Astrocyte (in vitro differentiated cells and primary cell): ENCODE measurements around the gene ELK3. TPM values are rescaled to one million over a fixed set of nuclear protein-coding genes. Genes with fewer than 3 reads are reported as not detected.

Experiments
- DNase-seq: peaks from one replicate; pipeline ENCODE4 v3.0.0-alpha.2; 2010; ENCODE audit warnings: low read depth
- FAIRE-seq: peaks from 2 replicates; lab custom pipeline; 2011; peaks lifted over from hg19 to GRCh38; lab: Jason Lieb, UNC
- H2AFZ ChIP-seq: 2 replicates; pipeline ENCODE4 v1.6.0; 2012; ENCODE audit warnings: low read depth, low read length, inconsistent platforms
- H3K27ac ChIP-seq: 2 replicates; pipeline ENCODE4 v1.5.1; 2011; ENCODE audit warnings: low read depth, low read length, inconsistent platforms
- H3K27me3 ChIP-seq: 2 replicates; pipeline ENCODE4 v1.6.0; 2011; ENCODE audit warnings: low read length, inconsistent platforms; ENCODE audit not compliant: insufficient read depth
- H3K36me3 ChIP-seq: 2 replicates; pipeline ENCODE4 v1.5.1; 2011; ENCODE audit warnings: low read length, inconsistent platforms; ENCODE audit not compliant: insufficient read depth
- H3K4me1 ChIP-seq: 2 replicates; pipeline ENCODE4 v1.5.1; 2011; ENCODE audit warnings: low read length, inconsistent platforms; ENCODE audit not compliant: insufficient read depth
- H3K4me2 ChIP-seq: 2 replicates; pipeline ENCODE4 v1.6.0; 2012; ENCODE audit warnings: low read length, inconsistent platforms
- H3K4me3 ChIP-seq: 2 replicates; pipeline ENCODE4 v1.5.1; 2011; ENCODE audit warnings: low read depth, mild to moderate bottlenecking, low read length, inconsistent platforms; ENCODE audit not compliant: insufficient read depth
- H3K79me2 ChIP-seq: 2 replicates; pipeline ENCODE4 v1.6.0; 2012; ENCODE audit warnings: mild to moderate bottlenecking, low read length, inconsistent platforms; ENCODE audit not compliant: insufficient read depth
- H3K9ac ChIP-seq: 2 replicates; pipeline ENCODE4 v1.6.0; 2012; ENCODE audit warnings: mild to moderate bottlenecking, low read length, inconsistent platforms
- H3K9me3 ChIP-seq: 2 replicates; pipeline ENCODE4 v1.5.1; 2012; ENCODE audit warnings: low read depth, mild to moderate bottlenecking, low read length, inconsistent platforms; ENCODE audit not compliant: insufficient read depth
- H4K20me1 ChIP-seq: 2 replicates; pipeline ENCODE4 v1.6.0; 2012; ENCODE audit warnings: low read length, inconsistent platforms; ENCODE audit not compliant: insufficient read depth
- H3K27ac Mint-ChIP-seq: one replicate; pipeline ENCODE4 v1.8.0; 2021; ENCODE audit warnings: mild to moderate bottlenecking, mixed read lengths; ENCODE audit not compliant: unreplicated experiment
- H3K27me3 Mint-ChIP-seq: one replicate; pipeline ENCODE4 v1.8.0; 2021; ENCODE audit warnings: low read depth, mixed read lengths; ENCODE audit not compliant: unreplicated experiment
- H3K36me3 Mint-ChIP-seq: one replicate; pipeline ENCODE4 v1.8.0; 2021; ENCODE audit warnings: low read depth, mixed read lengths; ENCODE audit not compliant: unreplicated experiment
- H3K4me1 Mint-ChIP-seq: one replicate; pipeline ENCODE4 v1.8.0; 2021; ENCODE audit warnings: low read depth, mixed read lengths; ENCODE audit not compliant: unreplicated experiment
- H3K4me3 Mint-ChIP-seq: one replicate; pipeline ENCODE4 v1.8.0; 2021; ENCODE audit warnings: mild to moderate bottlenecking, moderate library complexity, mixed read lengths; ENCODE audit not compliant: unreplicated experiment
- H3K9me3 Mint-ChIP-seq: one replicate; pipeline ENCODE4 v1.8.0; 2021; ENCODE audit warnings: mild to moderate bottlenecking, mixed read lengths; ENCODE audit not compliant: unreplicated experiment
- EZH2 ChIP-seq: IDR thresholded peaks from 2 replicates; pipeline ENCODE4 v1.6.1; 2012; ENCODE audit warnings: mild to moderate bottlenecking, low read length, inconsistent platforms; ENCODE audit not compliant: insufficient read depth
- total RNA-seq: library from RNA; stranded (reverse); gene quantifications from 2 replicates; pipeline ENCODE4 v1.2.1, GENCODE V29; 2021
- TF ChIP-seq, protein P1 (sequence below): IDR thresholded peaks from 2 replicates; pipeline ENCODE4 v1.5.1; 2011; ENCODE audit warnings: low read depth, mild to moderate bottlenecking, inconsistent platforms, low read length, moderate library complexity; ENCODE audit not compliant: insufficient read depth

Gene ELK3
- total RNA-seq, 1 donor from 2014 or later, result 62.7 TPM

DNA sequence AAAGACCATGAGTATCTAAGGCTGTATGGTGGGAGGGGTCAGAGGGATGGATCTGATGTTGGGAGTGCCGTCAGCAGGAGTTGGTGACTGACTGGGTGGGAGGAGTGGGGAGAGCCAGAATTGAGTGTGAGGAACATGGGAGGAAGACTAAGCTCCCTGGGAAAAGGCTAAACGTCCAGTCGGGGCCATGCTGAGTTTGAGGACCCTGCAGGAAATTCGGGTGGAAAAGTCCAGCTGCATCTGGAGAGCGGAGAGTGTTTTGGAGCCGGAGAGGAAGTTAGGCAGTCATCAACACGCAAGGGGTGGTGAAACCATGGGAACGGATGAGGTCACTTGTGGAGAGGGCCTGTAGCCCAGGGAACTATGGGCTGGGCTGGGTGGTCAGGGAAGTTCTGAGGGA, 60.9 kb downstream of the ELK3 start:
- no peak overlapping the region for H3K4me3 Mint-ChIP-seq
- peak overlapping the region; percentile 60 for H3K27ac ChIP-seq
- H4K20me1 ChIP-seq, result peaks cover 92% of the 10 kb centered on the region
- H3K9me3 Mint-ChIP-seq, result no peaks in the 10 kb centered on the region
- FAIRE-seq (no peak), DNase-seq (peak; percentile 43)
- peak overlapping the region; percentile 35 for H3K9ac ChIP-seq
- peaks cover 97% of the 10 kb centered on the region for H3K79me2 ChIP-seq
- TF ChIP-seq EZH2, result no peak
- TF ChIP-seq, protein P1, sequence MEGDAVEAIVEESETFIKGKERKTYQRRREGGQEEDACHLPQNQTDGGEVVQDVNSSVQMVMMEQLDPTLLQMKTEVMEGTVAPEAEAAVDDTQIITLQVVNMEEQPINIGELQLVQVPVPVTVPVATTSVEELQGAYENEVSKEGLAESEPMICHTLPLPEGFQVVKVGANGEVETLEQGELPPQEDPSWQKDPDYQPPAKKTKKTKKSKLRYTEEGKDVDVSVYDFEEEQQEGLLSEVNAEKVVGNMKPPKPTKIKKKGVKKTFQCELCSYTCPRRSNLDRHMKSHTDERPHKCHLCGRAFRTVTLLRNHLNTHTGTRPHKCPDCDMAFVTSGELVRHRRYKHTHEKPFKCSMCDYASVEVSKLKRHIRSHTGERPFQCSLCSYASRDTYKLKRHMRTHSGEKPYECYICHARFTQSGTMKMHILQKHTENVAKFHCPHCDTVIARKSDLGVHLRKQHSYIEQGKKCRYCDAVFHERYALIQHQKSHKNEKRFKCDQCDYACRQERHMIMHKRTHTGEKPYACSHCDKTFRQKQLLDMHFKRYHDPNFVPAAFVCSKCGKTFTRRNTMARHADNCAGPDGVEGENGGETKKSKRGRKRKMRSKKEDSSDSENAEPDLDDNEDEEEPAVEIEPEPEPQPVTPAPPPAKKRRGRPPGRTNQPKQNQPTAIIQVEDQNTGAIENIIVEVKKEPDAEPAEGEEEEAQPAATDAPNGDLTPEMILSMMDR, result no peak
- peaks cover 33% of the 10 kb centered on the region for H3K36me3 Mint-ChIP-seq
- H3K4me1 ChIP-seq, result peaks cover 17% of the 10 kb centered on the region
- H3K27me3 Mint-ChIP-seq, result no peaks in the 10 kb centered on the region
- no peak overlapping the region for H3K27ac Mint-ChIP-seq
- H3K9me3 ChIP-seq, result no peaks in the 10 kb centered on the region
- H3K27me3 ChIP-seq, result no peaks in the 10 kb centered on the region
- H3K4me2 ChIP-seq, result peak overlapping the region; percentile 68
- H3K4me3 ChIP-seq, result no peak overlapping the region
- H2AFZ ChIP-seq, result no peak overlapping the region
- peaks cover 12% of the 10 kb centered on the region for H3K4me1 Mint-ChIP-seq
- peaks cover 35% of the 10 kb centered on the region for H3K36me3 ChIP-seq

GRCh38 chr12:96256672-96257361, 62.6 kb downstream of the ELK3 start:
- Histone ChIP-seq H2AFZ (no peak overlapping the region), H4K20me1 (peaks cover 88% of the 10 kb centered on the region), H3K9me3 (no peaks in the 10 kb centered on the region), H3K79me2 (peaks cover 95% of the 10 kb centered on the region), H3K4me2 (no peak overlapping the region), H3K4me1 (peaks cover 20% of the 10 kb centered on the region), H3K27me3 (no peaks in the 10 kb centered on the region), H3K36me3 (peaks cover 33% of the 10 kb centered on the region), H3K9ac (no peak overlapping the region), H3K27ac (no peak overlapping the region), H3K4me3 (no peak overlapping the region)
- DNase-seq (no peak), FAIRE-seq (no peak)
- no peaks in the 10 kb centered on the region for H3K9me3 Mint-ChIP-seq
- peaks cover 9% of the 10 kb centered on the region for H3K4me1 Mint-ChIP-seq
- H3K36me3 Mint-ChIP-seq, result peaks cover 32% of the 10 kb centered on the region
- no peaks in the 10 kb centered on the region for H3K27me3 Mint-ChIP-seq
- H3K4me3 Mint-ChIP-seq, result no peak overlapping the region
- TF ChIP-seq, protein P1, result no peak
- no peak for TF ChIP-seq EZH2
- H3K27ac Mint-ChIP-seq, result no peak overlapping the region

GRCh38 chr12:96257550-96258103, 63.5 kb downstream of the ELK3 start:
- Mint-ChIP-seq H3K9me3 (no peaks in the 10 kb centered on the region), H3K4me3 (no peak overlapping the region), H3K27ac (no peak overlapping the region), H3K27me3 (no peaks in the 10 kb centered on the region), H3K36me3 (peaks cover 25% of the 10 kb centered on the region), H3K4me1 (peaks cover 3% of the 10 kb centered on the region)
- H3K4me3 ChIP-seq, result no peak overlapping the region
- no peak overlapping the region for H2AFZ ChIP-seq
- peak overlapping the region; percentile 4 for H3K4me2 ChIP-seq
- FAIRE-seq, result no peak
- no peak overlapping the region for H3K9ac ChIP-seq
- no peak for TF ChIP-seq EZH2
- TF ChIP-seq, protein P1, result no peak
- no peak for DNase-seq
- no peaks in the 10 kb centered on the region for H3K27me3 ChIP-seq
- H4K20me1 ChIP-seq, result peaks cover 87% of the 10 kb centered on the region
- H3K27ac ChIP-seq, result no peak overlapping the region
- H3K36me3 ChIP-seq, result peaks cover 27% of the 10 kb centered on the region
- no peaks in the 10 kb centered on the region for H3K9me3 ChIP-seq
- peaks cover 20% of the 10 kb centered on the region for H3K4me1 ChIP-seq
- H3K79me2 ChIP-seq, result peaks cover 91% of the 10 kb centered on the region
